ENCODE measurements around the gene YEATS4.

Gene YEATS4

DNA sequence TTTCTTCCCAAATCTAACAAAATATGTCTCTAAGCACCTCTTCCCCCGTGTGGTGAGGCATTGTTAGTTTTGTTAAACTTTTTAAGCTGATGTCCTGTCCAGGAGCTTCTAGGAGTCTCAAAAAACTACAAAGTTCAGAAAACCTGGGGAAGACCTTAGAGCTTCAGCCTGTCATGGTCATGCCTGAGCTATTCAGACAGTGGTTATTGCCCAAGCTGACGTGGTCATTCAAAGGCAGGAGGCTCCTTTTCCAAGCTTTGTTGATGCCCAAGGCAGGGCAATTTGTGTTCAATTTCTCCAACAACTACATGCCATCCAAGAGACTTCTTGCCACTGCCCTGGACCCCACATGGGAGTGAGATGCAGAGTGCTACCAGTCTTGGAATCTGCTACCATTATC is 17.1 kb upstream of the YEATS4 start:
- DNase-seq (ENCODE audit: low read depth in 2 of 2) = no peak

DNA sequence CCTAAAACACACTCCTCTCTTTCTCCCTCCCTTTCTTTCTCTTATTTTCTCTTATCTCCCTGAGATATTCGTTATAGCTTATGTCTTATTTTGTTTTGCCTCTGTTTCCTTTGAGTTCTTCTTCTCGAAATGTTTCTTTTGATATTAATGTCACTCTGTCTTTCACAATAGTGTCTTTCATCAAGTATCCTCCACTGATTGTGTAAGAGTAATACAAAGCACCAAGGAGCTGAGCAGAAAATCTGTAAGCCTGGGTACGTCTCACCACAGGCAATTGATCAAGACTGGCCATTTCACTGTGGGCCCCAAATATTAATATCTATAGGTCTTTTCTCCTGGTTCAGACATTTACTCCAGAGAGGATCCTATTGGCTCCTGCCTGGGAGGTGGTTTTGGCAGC is 16.2 kb upstream of the YEATS4 start:
- DNase-seq (ENCODE audit: low read depth in 2 of 2) = no peak

DNA sequence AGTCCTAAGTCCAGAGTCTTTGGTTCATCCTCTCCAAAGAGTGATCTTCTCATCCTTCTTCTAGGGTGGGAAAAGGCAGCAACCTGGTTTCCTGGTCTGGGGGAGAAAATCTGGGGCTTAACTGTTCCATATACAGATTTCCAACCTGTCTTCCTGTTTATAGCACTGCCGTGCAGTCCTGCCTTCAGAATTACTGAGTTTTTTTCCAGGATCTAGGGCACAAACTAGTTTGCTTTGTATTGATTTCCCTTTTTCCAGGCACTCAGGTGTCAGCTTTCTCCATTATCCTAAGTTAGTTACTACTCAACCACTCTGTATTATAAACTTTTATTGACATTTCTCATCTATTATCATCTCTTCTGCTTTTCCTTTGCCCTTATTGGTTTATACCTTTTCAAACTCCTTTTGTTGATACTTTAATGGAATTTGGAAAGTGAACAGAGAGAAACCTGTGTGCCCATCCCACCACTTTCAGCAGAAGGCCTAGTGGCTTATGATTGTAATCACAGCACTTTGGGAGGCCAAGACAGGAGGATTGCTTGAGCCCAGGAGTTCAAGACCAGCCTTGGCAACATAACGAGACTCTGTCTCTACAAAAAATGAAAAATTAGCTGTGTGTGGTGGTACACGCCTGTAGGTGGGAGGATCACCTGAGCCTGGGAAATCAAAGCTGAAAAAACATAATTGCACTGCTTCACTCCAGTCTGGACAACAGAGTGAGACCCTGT is 15.5 kb upstream of the YEATS4 start:
- no peak for DNase-seq (ENCODE audit: low read depth in 2 of 2)

DNA sequence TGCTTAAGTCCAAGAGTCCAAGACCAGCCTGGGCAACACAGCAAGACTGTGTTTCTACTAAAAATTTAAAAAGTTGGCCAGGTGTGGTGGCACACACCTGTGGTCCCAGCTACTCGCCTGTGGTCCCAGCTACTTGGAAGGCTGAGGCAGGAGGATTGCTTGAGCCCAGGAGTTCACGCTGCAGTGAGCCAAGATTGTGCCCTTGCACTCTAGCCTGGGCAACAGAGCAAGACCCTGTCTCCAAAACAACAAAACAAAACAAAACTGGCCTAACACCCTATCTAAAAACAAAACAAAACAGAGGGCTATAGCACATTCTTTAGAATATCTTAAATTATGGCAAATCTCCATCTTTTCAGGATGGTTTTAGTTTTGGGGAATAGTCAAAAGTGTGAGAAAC is 14.5 kb upstream of the YEATS4 start:
- no peak for DNase-seq (ENCODE audit: low read depth in 2 of 2)

DNA sequence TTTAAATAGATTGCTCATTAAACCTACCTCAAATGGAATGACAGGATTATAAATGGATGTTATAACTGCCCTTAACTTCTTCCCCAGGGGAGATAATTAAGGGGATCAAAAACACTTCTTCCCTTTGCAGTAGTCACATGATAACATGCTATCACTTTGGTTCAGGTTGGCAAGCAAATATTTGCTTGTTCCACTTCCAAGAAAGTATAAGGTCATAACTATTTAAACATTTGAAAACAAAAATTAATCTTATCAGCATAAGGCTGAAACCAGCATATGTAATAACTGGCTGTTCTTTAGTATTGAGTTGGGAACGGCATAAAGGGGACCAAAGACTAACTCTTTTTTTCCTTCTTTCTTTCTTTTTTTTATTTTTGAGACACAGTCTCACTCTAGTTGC is 13.8 kb upstream of the YEATS4 start:
- DNase-seq (ENCODE audit: low read depth in 2 of 2) = no peak

GRCh38 chr12:69348162-69348938 is 11.2 kb upstream of the YEATS4 start, which contains the start of gene LYZ:
LYZ (plus strand) TSS chr12:69348381; CDS start chr12:69348409, 28 bp downstream.
- DNase-seq (ENCODE audit: low read depth in 2 of 2) = no peak

DNA sequence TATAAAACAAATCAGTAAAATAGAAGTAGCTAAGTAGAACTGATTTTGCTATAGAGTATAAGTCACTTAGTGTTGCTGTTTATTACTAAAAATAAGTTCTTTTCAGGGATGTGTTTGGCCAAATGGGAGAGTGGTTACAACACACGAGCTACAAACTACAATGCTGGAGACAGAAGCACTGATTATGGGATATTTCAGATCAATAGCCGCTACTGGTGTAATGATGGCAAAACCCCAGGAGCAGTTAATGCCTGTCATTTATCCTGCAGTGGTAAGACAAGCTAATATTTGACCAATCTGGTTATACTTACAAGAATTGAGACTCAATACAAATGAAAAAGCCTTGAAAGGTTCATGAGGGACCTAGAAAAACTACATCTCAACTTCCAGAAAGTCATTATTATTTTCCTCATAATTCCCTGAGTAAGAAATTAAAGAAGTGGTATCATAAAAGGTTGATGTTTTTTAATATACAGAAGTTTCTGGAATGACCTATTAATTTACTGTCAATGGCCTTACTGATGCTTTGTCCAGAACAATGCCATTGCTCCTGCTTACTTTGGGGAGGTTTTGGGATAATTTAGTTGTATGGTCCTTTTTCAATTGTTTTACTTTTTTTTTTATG is 9.4 kb upstream of the YEATS4 start:
- DNase-seq (ENCODE audit: low read depth in 2 of 2) = no peak

- no peak for DNase-seq (ENCODE audit: low read depth in 2 of 2)
Observed at GRCh38 chr12:69350777-69351176, 8.8 kb upstream of the YEATS4 start.

DNA sequence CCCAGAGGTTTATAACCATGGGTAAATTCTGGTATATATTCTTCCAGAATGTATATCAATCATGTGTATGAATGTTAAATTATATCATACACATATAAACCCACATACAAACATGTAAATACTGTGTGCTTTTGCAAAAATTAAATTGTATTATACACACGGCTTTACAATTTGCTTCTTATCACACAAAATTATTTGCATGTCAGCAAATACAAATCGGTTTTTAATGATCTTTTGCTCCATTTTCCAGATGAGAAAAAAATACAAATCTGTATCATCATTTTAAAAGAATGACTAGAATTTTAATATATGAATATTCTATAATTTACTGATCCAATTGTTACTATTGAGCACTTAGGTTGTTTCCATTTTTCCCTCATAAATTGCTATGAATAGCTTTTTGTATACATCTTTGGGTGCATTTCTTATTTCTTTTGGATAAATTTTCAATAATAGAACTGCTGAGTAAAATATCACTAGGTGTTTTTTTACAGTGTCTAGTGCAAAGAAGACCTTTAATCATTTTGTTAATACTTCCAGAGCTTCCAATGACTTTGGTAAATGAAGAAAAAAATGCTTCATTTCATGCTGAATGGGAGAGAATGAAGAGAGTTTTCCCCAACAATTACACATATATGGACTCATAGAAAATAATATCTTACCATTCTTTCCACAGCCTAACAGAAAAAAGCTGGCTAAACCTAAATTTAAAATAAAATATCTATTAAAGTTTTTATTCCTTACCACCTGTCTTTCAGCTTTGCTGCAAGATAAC is 7.9 kb upstream of the YEATS4 start:
- no peak for DNase-seq (ENCODE audit: low read depth in 2 of 2)

DNA sequence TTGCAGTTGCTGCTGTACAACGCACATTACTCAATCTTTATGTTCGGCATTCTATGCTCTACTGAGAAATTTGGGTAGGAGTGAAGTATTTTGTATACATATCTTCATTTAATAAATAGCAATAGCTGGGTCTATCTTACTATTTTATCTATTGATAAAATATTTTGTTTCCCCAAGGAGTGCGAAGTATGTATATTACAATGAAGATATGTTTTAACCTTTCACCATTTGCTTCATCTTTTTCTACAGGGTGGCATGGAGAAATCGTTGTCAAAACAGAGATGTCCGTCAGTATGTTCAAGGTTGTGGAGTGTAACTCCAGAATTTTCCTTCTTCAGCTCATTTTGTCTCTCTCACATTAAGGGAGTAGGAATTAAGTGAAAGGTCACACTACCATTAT is 6.6 kb upstream of the YEATS4 start:
- no peak for DNase-seq (ENCODE audit: low read depth in 2 of 2)

- no peak for DNase-seq (ENCODE audit: low read depth in 2 of 2)
Observed at GRCh38 chr12:69354172-69354555, 5.4 kb upstream of the YEATS4 start.

DNA sequence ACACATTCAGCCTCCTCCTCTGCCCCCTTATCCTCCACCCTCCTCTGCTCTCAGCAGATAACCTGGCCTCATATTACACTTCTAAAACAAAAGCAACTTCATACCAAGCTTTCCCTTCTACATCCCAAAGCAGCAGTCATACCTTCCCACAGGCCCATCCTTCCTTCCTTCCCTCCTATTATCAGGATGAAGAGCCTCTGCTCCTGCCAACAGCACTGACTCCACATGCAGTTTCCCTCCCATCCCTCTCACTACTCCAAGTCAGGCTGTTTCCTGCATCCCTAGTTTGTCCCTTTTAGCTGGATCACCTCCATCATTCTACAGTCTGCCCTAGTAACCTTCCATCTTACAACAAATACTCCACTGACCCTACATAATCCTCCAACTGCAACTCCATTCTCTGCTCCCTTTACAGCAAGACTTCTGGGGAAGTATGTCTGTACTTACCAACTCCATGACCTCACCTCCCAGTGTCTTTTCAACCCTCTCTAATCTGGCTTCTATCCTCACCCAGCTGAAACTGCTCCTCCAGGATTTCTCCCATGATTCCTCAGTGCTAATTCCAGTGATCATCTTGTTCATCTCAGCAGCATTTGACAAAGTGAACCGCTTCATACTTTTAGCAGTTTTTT is 4.9 kb upstream of the YEATS4 start:
- no peak for DNase-seq (ENCODE audit: low read depth in 2 of 2)

DNA sequence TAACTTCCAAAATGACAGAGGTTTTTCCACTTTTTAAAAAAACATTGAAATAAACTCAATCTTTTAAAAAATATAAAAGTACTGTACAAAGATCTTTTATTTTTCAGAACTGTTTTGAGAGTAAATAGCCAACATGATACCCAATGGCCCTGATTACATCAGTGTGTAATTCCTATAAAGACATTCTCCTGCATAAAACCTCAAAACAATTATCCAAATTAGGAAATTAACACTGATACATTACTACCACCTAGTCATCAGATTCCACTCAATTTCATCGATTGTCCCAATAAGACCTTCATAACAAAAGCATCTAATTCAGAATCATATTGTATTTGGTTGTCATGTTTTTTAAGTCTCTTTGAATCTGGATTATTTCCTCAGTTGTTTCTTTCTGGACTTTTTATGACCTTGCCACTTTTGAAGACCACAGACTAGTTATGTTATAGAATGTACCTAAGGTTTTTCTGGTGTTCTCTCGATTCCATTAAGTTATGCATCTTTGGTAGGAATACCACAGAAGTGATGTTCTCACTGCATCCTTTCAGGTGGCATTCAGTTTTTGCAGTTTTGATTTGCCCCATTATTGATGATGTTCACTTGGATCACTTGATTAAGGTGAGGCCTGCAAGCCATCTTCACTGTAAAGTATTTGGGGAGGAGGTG is 4.0 kb upstream of the YEATS4 start:
- DNase-seq (ENCODE audit: low read depth in 2 of 2) = no peak

GRCh38 chr12:69360348-69360672 is 767 bp downstream of the YEATS4 start:
- DNase-seq (ENCODE audit: low read depth in 2 of 2) = no peak

DNA sequence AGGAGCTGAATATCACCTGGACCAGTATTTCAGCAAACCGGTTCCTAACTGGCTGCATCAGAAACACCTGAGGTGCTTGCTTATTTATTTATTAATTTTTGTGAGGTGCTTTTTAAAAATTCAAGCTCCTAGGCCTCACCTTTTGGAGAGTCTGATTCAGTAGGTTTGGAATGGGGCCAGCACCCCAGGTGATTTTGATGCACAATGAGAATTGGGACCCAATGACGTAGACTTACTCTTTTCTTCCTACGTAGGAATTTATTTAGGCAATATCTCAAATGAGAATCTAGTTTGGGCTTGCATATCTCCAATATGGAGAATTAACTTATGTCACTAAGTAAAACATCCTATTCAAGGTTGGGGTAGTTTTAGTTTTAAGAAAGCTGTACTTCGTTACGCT is 7.3 kb downstream of the YEATS4 start:
- no peak for DNase-seq (ENCODE audit: low read depth in 2 of 2)

GRCh38 chr12:69368171-69368570 is 8.6 kb downstream of the YEATS4 start:
- no peak for DNase-seq (ENCODE audit: low read depth in 2 of 2)

- no peak for DNase-seq (ENCODE audit: low read depth in 2 of 2)
Observed at GRCh38 chr12:69383074-69383473, 23.5 kb downstream of the YEATS4 start.

DNA sequence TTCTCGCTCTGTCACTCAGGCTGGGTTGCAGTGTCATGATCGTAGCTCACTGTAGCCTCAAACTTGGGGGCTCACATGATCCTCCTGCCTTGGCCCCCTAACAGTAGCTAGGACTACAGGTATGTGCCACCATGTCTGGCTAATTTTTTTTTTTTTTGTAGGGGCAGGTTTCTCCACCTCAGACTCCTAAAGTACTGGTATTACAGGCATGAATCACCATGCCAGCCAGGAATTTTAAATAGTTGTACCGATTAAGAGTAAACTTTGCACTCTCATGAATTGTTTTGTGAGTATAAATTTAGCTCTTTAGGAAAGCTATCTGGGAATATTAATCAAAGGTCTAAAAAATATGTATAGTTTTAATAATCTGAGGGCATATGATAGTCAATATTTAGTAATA is 25.5 kb downstream of the YEATS4 start:
- no peak for DNase-seq (ENCODE audit: low read depth in 2 of 2)

- DNase-seq (ENCODE audit: low read depth in 2 of 2) = no peak
Observed at GRCh38 chr12:69386921-69387320, 27.4 kb downstream of the YEATS4 start.

GRCh38 chr12:69388371-69388770 is 28.8 kb downstream of the YEATS4 start:
- no peak for DNase-seq (ENCODE audit: low read depth in 2 of 2)

- DNase-seq (ENCODE audit: low read depth in 2 of 2) = no peak
Observed at GRCh38 chr12:69389831-69390230, 30.3 kb downstream of the YEATS4 start.

All from stimulated activated CD4-positive, alpha-beta T cell treated with anti-CD3 and anti-CD28 coated beads, Interleukin-15, amount 100 ng/mL, for 48 hours (primary cell).